Calu3 (cell line): ENCODE results near the gene DNAJB7. TPM values are rescaled to one million over a fixed set of nuclear protein-coding genes. Genes with fewer than 3 reads are reported as not detected.
"Not testable (repeated sequence)": the region's sequence is repeated elsewhere in the genome, so short reads cannot be mapped to it uniquely, and the experiment has no call there.

Experiments
- BruUV-seq: library from RNA; stranded (reverse); fragments of 400-500 nt; replicated peaks from 2 replicates; lab custom pipeline; 2021; lab: Mats Ljungman, UMichigan
- CTCF ChIA-PET: fragments of 300-600 bp; sonication (Branson Sonifier 250); formaldehyde crosslinking; loops from one replicate; lab custom pipeline; 2022; ENCODE audit warnings: antibody characterized with exemption; lab: Charles Lee
- DNase-seq: peaks from one replicate; pipeline ENCODE4 v3.0.0; 2022
- H3K27ac Mint-ChIP-seq: one replicate; pipeline ENCODE4 v1.8.0; 2022; ENCODE audit warnings: mixed read lengths; ENCODE audit not compliant: unreplicated experiment
- H3K27me3 Mint-ChIP-seq: one replicate; pipeline ENCODE4 v1.8.0; 2022; ENCODE audit warnings: mixed read lengths; ENCODE audit not compliant: unreplicated experiment
- H3K36me3 Mint-ChIP-seq: one replicate; pipeline ENCODE4 v1.8.0; 2022; ENCODE audit warnings: mild to moderate bottlenecking, moderate library complexity, mixed read lengths; ENCODE audit not compliant: insufficient read depth, unreplicated experiment
- H3K4me1 Mint-ChIP-seq: one replicate; pipeline ENCODE4 v1.8.0; 2022; ENCODE audit warnings: mild to moderate bottlenecking, low read depth, mixed read lengths; ENCODE audit not compliant: unreplicated experiment
- H3K4me3 Mint-ChIP-seq: one replicate; pipeline ENCODE4 v1.8.0; 2022; ENCODE audit warnings: mild to moderate bottlenecking, low read depth, moderate library complexity, mixed read lengths; ENCODE audit not compliant: unreplicated experiment
- H3K9me3 Mint-ChIP-seq: one replicate; pipeline ENCODE4 v1.8.0; 2022; ENCODE audit warnings: low read depth, mixed read lengths; ENCODE audit not compliant: unreplicated experiment
- CTCF ChIP-seq: fragments of 200-600 bp; IDR thresholded peaks from one replicate; pipeline ENCODE4 v1.8.0; 2022; ENCODE audit warnings: antibody characterized with exemption; ENCODE audit not compliant: unreplicated experiment
- intact Hi-C: fragments of 100-400 bp; cut with micrococcal nuclease; formaldehyde crosslinking; loops from one replicate; pipeline ENCODE4 v1.10.0; 2022; ENCODE audit not compliant: unreplicated experiment
- total RNA-seq: library from RNA; stranded (reverse); gene quantifications from 2 replicates; pipeline ENCODE4 v1.2.3, GENCODE V29; 2022

Gene DNAJB7
- total RNA-seq, 1 experiment from 2014 or later, result not detected

GRCh38 chr22:40855979-40856512, 5.9 kb downstream of the DNAJB7 start:
- no TSS peak for BruUV-seq
- intact Hi-C loops, result no loop called here
- H3K27me3 Mint-ChIP-seq, result no peaks in the 10 kb centered on the region
- peak overlapping the region; percentile 99 for H3K4me3 Mint-ChIP-seq
- DNase-seq, result peak; percentile 21
- CTCF ChIA-PET, result interaction anchor here (0.6 to 1.2 kb wide), 3 partner anchors 38 to 205 kb away, joined by 3 to 4 read pairs (median 3); no protein-coding TSS in a partner anchor
- H3K27ac Mint-ChIP-seq, result peak overlapping the region; percentile 100
- TF ChIP-seq CTCF, result no peak
- peaks cover 16% of the 10 kb centered on the region for H3K4me1 Mint-ChIP-seq
- H3K9me3 Mint-ChIP-seq, result no peaks in the 10 kb centered on the region
- peaks cover 63% of the 10 kb centered on the region for H3K36me3 Mint-ChIP-seq

- no peak for DNase-seq
- peaks cover 16% of the 10 kb centered on the region for H3K4me1 Mint-ChIP-seq
- BruUV-seq, result TSS peak; percentile 35
- CTCF ChIA-PET, result no interaction called here
- intact Hi-C loops, result no loop called here
- H3K4me3 Mint-ChIP-seq, result peak overlapping the region; percentile 99
- no peaks in the 10 kb centered on the region for H3K27me3 Mint-ChIP-seq
- peaks cover 62% of the 10 kb centered on the region for H3K36me3 Mint-ChIP-seq
- no peaks in the 10 kb centered on the region for H3K9me3 Mint-ChIP-seq
- TF ChIP-seq CTCF, result no peak
- H3K27ac Mint-ChIP-seq, result peak overlapping the region; percentile 100
Observed at GRCh38 chr22:40855071-40855978, 6.6 kb downstream of the DNAJB7 start.

GRCh38 chr22:40853961-40854360, 8.0 kb downstream of the DNAJB7 start:
- no peaks in the 10 kb centered on the region for H3K9me3 Mint-ChIP-seq
- CTCF ChIA-PET, result no interaction called here
- H3K4me1 Mint-ChIP-seq, result peaks cover 12% of the 10 kb centered on the region
- H3K27me3 Mint-ChIP-seq, result no peaks in the 10 kb centered on the region
- peak overlapping the region; percentile 72 for H3K27ac Mint-ChIP-seq
- peaks cover 69% of the 10 kb centered on the region for H3K36me3 Mint-ChIP-seq
- no peak for DNase-seq
- no TSS peak for BruUV-seq
- peak overlapping the region; percentile 99 for H3K4me3 Mint-ChIP-seq
- intact Hi-C loops, result no loop called here
- TF ChIP-seq CTCF, result no peak

- H3K27ac Mint-ChIP-seq, result peak overlapping the region; percentile 72
- BruUV-seq, result no TSS peak
- H3K27me3 Mint-ChIP-seq, result no peaks in the 10 kb centered on the region
- H3K9me3 Mint-ChIP-seq, result no peaks in the 10 kb centered on the region
- H3K4me3 Mint-ChIP-seq, result peak overlapping the region; percentile 99
- no peak for TF ChIP-seq CTCF
- intact Hi-C loops, result no loop called here
- CTCF ChIA-PET, result no interaction called here
- no peak for DNase-seq
- peaks cover 10% of the 10 kb centered on the region for H3K4me1 Mint-ChIP-seq
- peaks cover 73% of the 10 kb centered on the region for H3K36me3 Mint-ChIP-seq
Observed at GRCh38 chr22:40853333-40853732, 8.6 kb downstream of the DNAJB7 start.

GRCh38 chr22:40845816-40846215, 16.1 kb downstream of the DNAJB7 start:
- H3K27me3 Mint-ChIP-seq, intact Hi-C loops: not testable (repeated sequence)
- H3K36me3 Mint-ChIP-seq, result peaks cover 86% of the 10 kb centered on the region

More at GRCh38 chr22:40845816-40846215, 16.1 kb downstream of the DNAJB7 start:
- BruUV-seq, DNase-seq, H3K4me3 Mint-ChIP-seq, H3K9me3 Mint-ChIP-seq, H3K27ac Mint-ChIP-seq, CTCF ChIA-PET: not testable (repeated sequence)
- peaks cover 20% of the 10 kb centered on the region for H3K4me1 Mint-ChIP-seq
